H1 (cell line): ENCODE measurements around the gene PPIF. TPM values are rescaled to one million over a fixed set of nuclear protein-coding genes. Genes with fewer than 3 reads are reported as not detected.

Source experiments
- CTCF ChIA-PET: fragments of 300-600 bp; sonication (Branson Sonifier 250); formaldehyde crosslinking; loops from one replicate; lab custom pipeline; 2021; ENCODE audit not compliant: partially characterized antibody; lab: Charles Lee
- POLR2A ChIA-PET: fragments of 300-600 bp; sonication (Branson Sonifier 250); formaldehyde crosslinking; loops from one replicate; lab custom pipeline; 2021; ENCODE audit warnings: inconsistent platforms; ENCODE audit not compliant: partially characterized antibody; lab: Charles Lee
- DNase-seq, 2 experiments: peaks; one replicate each; pipeline versions ENCODE4 v3.0.0 to v3.0.0-alpha.2; 2010 to 2022; ENCODE audit warnings: low spot score in 2 of 2, low read depth in 1 of 2, mixed read lengths in 1 of 2
- FAIRE-seq: peaks from 2 replicates; lab custom pipeline; 2011; peaks lifted over from hg19 to GRCh38; lab: Jason Lieb, UNC
- H2AFZ ChIP-seq: 2 replicates; pipeline ENCODE4 v1.8.1; 2012; ENCODE audit warnings: low read length, inconsistent platforms
- H2AK5ac ChIP-seq: 2 replicates; pipeline ENCODE4 v1.6.1; 2013; ENCODE audit warnings: low read depth, low read length
- H2BK120ac ChIP-seq: replicated peaks from 2 replicates; pipeline ENCODE3; 2013; ENCODE audit warnings: low read depth, low read length, inconsistent platforms
- H2BK12ac ChIP-seq: 2 replicates; pipeline ENCODE4 v1.6.1; 2013; ENCODE audit warnings: low read depth, low read length
- H2BK15ac ChIP-seq: 2 replicates; pipeline ENCODE4 v1.6.1; 2013; ENCODE audit warnings: low read length
- H2BK20ac ChIP-seq: 2 replicates; pipeline ENCODE4 v1.6.1; 2013; ENCODE audit warnings: low read length
- H2BK5ac ChIP-seq: 2 replicates; pipeline ENCODE4 v1.6.1; 2013; ENCODE audit warnings: low read depth, low read length
- H3K14ac ChIP-seq: 2 replicates; pipeline ENCODE4 v1.6.1; 2013; ENCODE audit warnings: inconsistent platforms; ENCODE audit not compliant: insufficient read length
- H3K18ac ChIP-seq: 2 replicates; pipeline ENCODE4 v1.6.1; 2013; ENCODE audit warnings: low read length; ENCODE audit errors: extremely low read depth
- H3K23ac ChIP-seq: 2 replicates; pipeline ENCODE4 v1.6.1; 2013; ENCODE audit warnings: inconsistent platforms; ENCODE audit not compliant: insufficient read length
- H3K23me2 ChIP-seq: 2 replicates; pipeline ENCODE4 v1.6.1; 2013; ENCODE audit warnings: low read depth, low read length
- H3K27ac ChIP-seq: 2 replicates; pipeline ENCODE4 v1.6.1; 2011; ENCODE audit warnings: low read depth, low read length, inconsistent platforms
- H3K27me3 ChIP-seq, 4 experiments: replicated peaks in 1 of 4; 1 replicate in 1 of 4; 2 replicates in 3 of 4; pipeline versions ENCODE4 v1.6.1 to v1.8.1; 2011 to 2013; ENCODE audit warnings: low read length in 3 of 4, mild to moderate bottlenecking in 3 of 4, inconsistent platforms in 2 of 4, mixed read lengths in 2 of 4, moderate library complexity in 1 of 4; ENCODE audit not compliant: control insufficient read depth in 3 of 4, insufficient read depth in 3 of 4; ENCODE audit errors: extremely low read depth in 1 of 4
- H3K36me3 ChIP-seq, 4 experiments: 2 replicates each; pipeline versions ENCODE4 v1.6.1 to v1.8.1; 2011 to 2013; ENCODE audit warnings: mild to moderate bottlenecking in 4 of 4, low read length in 3 of 4, moderate library complexity in 2 of 4, control low read depth in 1 of 4, inconsistent platforms in 1 of 4; ENCODE audit not compliant: insufficient read depth in 4 of 4, control insufficient read depth in 2 of 4
- H3K4ac ChIP-seq: replicated peaks from 2 replicates; pipeline ENCODE3; 2013; ENCODE audit warnings: low read length, low read depth, mixed read lengths, inconsistent platforms; ENCODE audit not compliant: insufficient read length
- H3K4me1 ChIP-seq, 4 experiments: replicated peaks in 1 of 4; 1 replicate in 1 of 4; 2 replicates in 3 of 4; pipeline versions ENCODE4 v1.6.1 to v1.8.1; 2011 to 2013; ENCODE audit warnings: low read length in 3 of 4, inconsistent platforms in 2 of 4, mixed read lengths in 1 of 4; ENCODE audit not compliant: insufficient read depth in 4 of 4, control insufficient read depth in 3 of 4
- H3K4me2 ChIP-seq, 2 experiments: 2 replicates each; pipeline versions ENCODE4 v1.6.1 to v1.8.1; 2011 to 2013; ENCODE audit warnings: low read depth in 2 of 2, low read length in 2 of 2, control low read depth in 1 of 2, inconsistent platforms in 1 of 2, mild to moderate bottlenecking in 1 of 2; ENCODE audit not compliant: insufficient read depth in 1 of 2
- H3K4me3 ChIP-seq, 4 experiments: fragments of 200-600, 300-600 bp in 1 of 4; sonication (generic), shearing (Covaris generic), sonication (Bioruptor Twin) in 1 of 4; 2 replicates each; pipeline versions ENCODE4 v1.5.1 to v1.8.1; 2011 to 2016; ENCODE audit warnings: low read length in 4 of 4, low read depth in 3 of 4, control low read depth in 2 of 4, inconsistent platforms in 2 of 4, mild to moderate bottlenecking in 2 of 4, mixed read lengths in 1 of 4, moderate library complexity in 1 of 4; ENCODE audit not compliant: insufficient read depth in 2 of 4; ENCODE audit errors: extremely low read depth in 1 of 4
- H3K56ac ChIP-seq: replicated peaks from 2 replicates; pipeline ENCODE3; 2013; ENCODE audit warnings: low read depth, mild to moderate bottlenecking, mixed read lengths, low read length, inconsistent platforms; ENCODE audit not compliant: insufficient read length
- H3K79me1 ChIP-seq: 2 replicates; pipeline ENCODE4 v1.6.1; 2013; ENCODE audit warnings: low read depth, low read length, control low read depth
- H3K79me2 ChIP-seq, 2 experiments: 2 replicates each; pipeline versions ENCODE4 v1.6.1 to v1.8.1; 2012 to 2013; ENCODE audit warnings: low read length in 2 of 2, mild to moderate bottlenecking in 2 of 2, inconsistent platforms in 1 of 2; ENCODE audit not compliant: insufficient read depth in 2 of 2, control insufficient read depth in 1 of 2
- H3K9ac ChIP-seq, 4 experiments: replicated peaks in 1 of 4; 1 replicate in 1 of 4; 2 replicates in 3 of 4; pipeline versions ENCODE4 v1.6.1 to v1.8.1; 2011 to 2013; ENCODE audit warnings: low read depth in 3 of 4, low read length in 3 of 4, control low read depth in 2 of 4, mild to moderate bottlenecking in 2 of 4, moderate library complexity in 2 of 4, inconsistent platforms in 1 of 4; ENCODE audit errors: extremely low read depth in 1 of 4
- H3K9me3 ChIP-seq, 2 experiments: 2 replicates each; pipeline versions ENCODE4 v1.6.1 to v1.8.1; 2012 to 2013; ENCODE audit warnings: mild to moderate bottlenecking in 2 of 2, moderate library complexity in 2 of 2, control low read depth in 1 of 2, inconsistent platforms in 1 of 2, low read depth in 1 of 2, low read length in 1 of 2, mixed read lengths in 1 of 2; ENCODE audit not compliant: insufficient read depth in 2 of 2
- H4K20me1 ChIP-seq, 2 experiments: replicated peaks in 1 of 2; 2 replicates each; pipeline versions ENCODE3 to v1.8.1; 2011 to 2013; ENCODE audit warnings: inconsistent platforms in 2 of 2, low read length in 2 of 2, mild to moderate bottlenecking in 1 of 2; ENCODE audit not compliant: insufficient read depth in 2 of 2, control insufficient read depth in 1 of 2
- H4K5ac ChIP-seq: 2 replicates; pipeline ENCODE4 v1.6.1; 2013; ENCODE audit warnings: low read length, low read depth, mixed read lengths, inconsistent platforms; ENCODE audit not compliant: insufficient read length
- H4K8ac ChIP-seq: 2 replicates; pipeline ENCODE4 v1.8.0; 2013; ENCODE audit warnings: mild to moderate bottlenecking, moderate library complexity, low read length, inconsistent platforms; ENCODE audit not compliant: insufficient read depth; ENCODE audit errors: extremely low read depth
- H4K91ac ChIP-seq: replicated peaks from 2 replicates; pipeline ENCODE3; 2013; ENCODE audit warnings: low read length, mixed read lengths, inconsistent platforms; ENCODE audit not compliant: insufficient read length
- ASH2L ChIP-seq: fragments of 200-600, 300-600 bp; sonication (generic); IDR thresholded peaks from one replicate; pipeline ENCODE4 v1.7.1; 2017; ENCODE audit warnings: low read length
- BCL11A ChIP-seq, 2 experiments: IDR thresholded peaks; one replicate each; pipeline ENCODE4 v1.6.1; 2011; ENCODE audit warnings: low read depth in 2 of 2, low read length in 2 of 2, mild to moderate bottlenecking in 2 of 2
- BRCA1 ChIP-seq: IDR thresholded peaks from 2 replicates; pipeline ENCODE4 v1.6.1; 2012; ENCODE audit warnings: low read depth, low read length, improper control_type of control experiment
- CBX8 ChIP-seq: fragments of 300-800, 300-1000 bp; sonication (generic); IDR thresholded peaks from 2 replicates; pipeline ENCODE4 v1.7.1; 2016; ENCODE audit warnings: low read depth, low read length, borderline replicate concordance
- CHD1 ChIP-seq: IDR thresholded peaks from 2 replicates; pipeline ENCODE4 v1.6.1; 2012; ENCODE audit warnings: low read depth, low read length, improper control_type of control experiment
- CTBP2 ChIP-seq: IDR thresholded peaks from 2 replicates; pipeline ENCODE4 v1.7.0; 2011; ENCODE audit warnings: borderline replicate concordance, mild to moderate bottlenecking, moderate library complexity, mixed read lengths, low read length; ENCODE audit not compliant: insufficient read depth, insufficient read length
- MAFK ChIP-seq: IDR thresholded peaks from 2 replicates; pipeline ENCODE4 v1.6.1; 2012; ENCODE audit warnings: low read depth, mild to moderate bottlenecking, improper control_type of control experiment, low read length
- RAD21 ChIP-seq, 2 experiments: IDR thresholded peaks in 1 of 2; conservative IDR thresholded peaks in 1 of 2; 2 replicates each; pipeline ENCODE4 v1.6.1; 2011; ENCODE audit warnings: low read depth in 2 of 2, low read length in 2 of 2, improper control_type of control experiment in 1 of 2, inconsistent platforms in 1 of 2, mild to moderate bottlenecking in 1 of 2, moderate library complexity in 1 of 2
- TBP ChIP-seq: IDR thresholded peaks from 2 replicates; pipeline ENCODE4 v1.6.1; 2011; ENCODE audit warnings: low read depth, low read length, improper control_type of control experiment
- WGBS, 2 experiments: shearing (Covaris generic) in 1 of 2; methylation state at CpG; one replicate each; pipeline versions ENCODE4 v1.1.6 to v1.1.7; 2013 to 2015; ENCODE audit warnings: low lambda C conversion rate in 2 of 2, mixed read lengths in 2 of 2, inconsistent platforms in 1 of 2, low coverage in 1 of 2, missing lambda C conversion rate in 1 of 2; ENCODE audit not compliant: insufficient replicate concordance in 2 of 2, insufficient coverage in 1 of 2, insufficient read length in 1 of 2; ENCODE audit errors: extremely low coverage in 1 of 2, missing lambda C conversion rate in 1 of 2; 5-methylcytosine and 5-hydroxymethylcytosine counted together
- polyA plus RNA-seq, 7 experiments: library from polyadenylated mRNA; depleted of rRNA in 3 of 7; stranded (reverse) in 5 of 7; unstranded in 2 of 7; fragments of >200 nt in 5 of 7; fragments of 200-250 nt in 2 of 7; gene quantifications; 1 replicate in 5 of 7; 2 replicates in 1 of 7; 4 replicates in 1 of 7; pipeline versions ENCODE4 v1.2.1 to v1.2.3, GENCODE V29; 2011 to 2013; ENCODE audit warnings: missing spikeins in 2 of 7, mixed read lengths in 2 of 7
- total RNA-seq: library from RNA; stranded (reverse); fragmentation: NEBNext Ultra II Directional; extraction: Animal tissue kit (Norgen Biotek cat#: 25700); gene quantifications from 2 replicates; pipeline ENCODE4 v1.2.1, GENCODE V29; 2021
- TF ChIP-seq, protein P1 (sequence below): IDR thresholded peaks from 2 replicates; pipeline ENCODE4 v1.6.1; 2012; ENCODE audit warnings: low read length, inconsistent platforms

The PPIF gene
- total and polyA plus RNA-seq, 2 of the 8 experiments (the other 6 are each of a cell fraction or from before 2014, with no cell fraction given), result 70.2 to 77.6 TPM

DNA sequence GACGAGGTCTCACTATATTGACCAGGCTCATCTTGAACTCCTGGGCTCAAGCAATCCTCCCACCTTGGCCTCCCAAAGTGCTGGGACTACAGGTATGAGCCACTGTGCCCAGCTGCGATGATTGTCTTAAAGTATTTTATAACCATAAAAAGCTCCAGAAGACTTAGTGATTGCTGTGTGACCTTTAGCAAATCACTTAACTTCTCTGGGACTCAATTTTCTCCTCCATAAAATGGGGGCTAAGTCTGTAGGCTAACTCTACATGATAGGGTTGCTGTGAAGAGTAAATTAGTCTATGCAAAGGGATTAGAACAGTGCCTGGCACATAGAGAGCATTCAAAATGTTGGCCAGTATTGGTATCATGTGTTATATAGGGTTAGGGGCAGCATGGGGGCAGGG, 42.8 kb downstream of the PPIF start:
- no peak for FAIRE-seq
- CTCF ChIA-PET, result interaction anchor here (0.7 to 5.9 kb wide), 13 partner anchors 9 to 111 kb away, joined by 3 to 65 read pairs (median 5); no protein-coding TSS in a partner anchor
- H3K4me1 ChIP-seq, result peaks cover 0 to 2% (median 0%) of the 10 kb centered on the region in 4 experiments; a peak in 2 of 7 replicates

More for the DNA sequence above, 42.8 kb downstream of the PPIF start:
- Histone ChIP-seq H3K14ac (no peak overlapping the region), H3K36me3 (no peaks in the 10 kb centered on the region), H4K8ac (no peak overlapping the region), H3K4ac (no peak overlapping the region), H2AK5ac (no peak overlapping the region), H2BK5ac (no peak overlapping the region), H4K91ac (no peak overlapping the region), H3K79me2 (no peaks in the 10 kb centered on the region), H3K4me2 (no peak overlapping the region), H3K23me2 (no peaks in the 10 kb centered on the region; the same call in 1 of the 2 replicates), H3K23ac (no peak overlapping the region), H3K27me3 (no peaks in the 10 kb centered on the region; a peak in 1 of 7 replicates), H3K9me3 (no peaks in the 10 kb centered on the region), H4K5ac (no peak overlapping the region), H3K18ac (no peak overlapping the region), H2BK20ac (no peak overlapping the region), H3K9ac (no peak overlapping the region), H2BK15ac (no peak overlapping the region), H2AFZ (no peak overlapping the region), H4K20me1 (no peaks in the 10 kb centered on the region), H3K79me1 (no peaks in the 10 kb centered on the region), H3K27ac (no peak overlapping the region), H2BK120ac (no peak overlapping the region), H3K56ac (no peak overlapping the region), H3K4me3 (no peak overlapping the region), H2BK12ac (no peak overlapping the region)
- WGBS, 2 experiments, result 87% methylated on average over 2 of the region's 2 CpGs; no CpG with 5 or more reads in 1 of the 2 experiments
- no peak for DNase-seq
- TF ChIP-seq, protein P1, sequence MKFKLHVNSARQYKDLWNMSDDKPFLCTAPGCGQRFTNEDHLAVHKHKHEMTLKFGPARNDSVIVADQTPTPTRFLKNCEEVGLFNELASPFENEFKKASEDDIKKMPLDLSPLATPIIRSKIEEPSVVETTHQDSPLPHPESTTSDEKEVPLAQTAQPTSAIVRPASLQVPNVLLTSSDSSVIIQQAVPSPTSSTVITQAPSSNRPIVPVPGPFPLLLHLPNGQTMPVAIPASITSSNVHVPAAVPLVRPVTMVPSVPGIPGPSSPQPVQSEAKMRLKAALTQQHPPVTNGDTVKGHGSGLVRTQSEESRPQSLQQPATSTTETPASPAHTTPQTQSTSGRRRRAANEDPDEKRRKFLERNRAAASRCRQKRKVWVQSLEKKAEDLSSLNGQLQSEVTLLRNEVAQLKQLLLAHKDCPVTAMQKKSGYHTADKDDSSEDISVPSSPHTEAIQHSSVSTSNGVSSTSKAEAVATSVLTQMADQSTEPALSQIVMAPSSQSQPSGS, result no peak
- TF ChIP-seq TBP (no peak), CHD1 (no peak), BRCA1 (no peak), BCL11A (IDR thresholded peaks at IDR 0.05; ENCODE audit: low read depth in 2 of 2, low read length in 2 of 2) (no peak), RAD21 (IDR thresholded peaks at IDR 0.05 in 1 of 2, conservative IDR thresholded peaks at IDR 0.05 in 1 of 2; ENCODE audit: low read depth in 2 of 2, low read length in 2 of 2) (no peak), ASH2L (no peak), MAFK (no peak), CTBP2 (no peak), CBX8 (no peak)
- POLR2A ChIA-PET, result interaction anchor here (1.4 to 1.5 kb wide), 2 partner anchors 9 to 49 kb away, joined by 3 read pairs; no protein-coding TSS in a partner anchor
